HEK293T (cell line): Measurements from ENCODE around the gene CTXN3.

Experiments used
- CTCF ChIA-PET: fragments of 350-600 bp; formaldehyde crosslinking; extraction: SDS; loops from one replicate; lab custom pipeline; 2021; ENCODE audit warnings: antibody characterized with exemption, inconsistent platforms; lab: Yijun Ruan, JAX
- POLR2A ChIA-PET: fragments of 350-600 bp; formaldehyde crosslinking; extraction: SDS; loops from one replicate; lab custom pipeline; 2020; ENCODE audit warnings: antibody characterized with exemption, inconsistent platforms; lab: Yijun Ruan, JAX
- DNase-seq: peaks from one replicate; pipeline ENCODE4 v3.0.0; 2012; ENCODE audit warnings: mixed read lengths; ENCODE audit errors: extremely low spot score
- ARNT ChIP-seq: fragments of 450-650 bp; IDR thresholded peaks from 2 replicates; pipeline ENCODE4 v1.6.1; 2017; ENCODE audit warnings: mild to moderate bottlenecking
- BHLHE40 ChIP-seq: fragments of 450-650 bp; IDR thresholded peaks from 2 replicates; pipeline ENCODE4 v1.6.1; 2016; ENCODE audit warnings: mild to moderate bottlenecking, moderate library complexity, borderline replicate concordance
- CTBP1 ChIP-seq: fragments of 450-650 bp; IDR thresholded peaks from 2 replicates; pipeline ENCODE4 v1.6.1; 2016; ENCODE audit warnings: borderline replicate concordance
- ELF4 ChIP-seq: fragments of 450-650 bp; IDR thresholded peaks from 2 replicates; pipeline ENCODE4 v1.6.1; 2017; ENCODE audit warnings: antibody characterized with exemption
- FOXA1 ChIP-seq: fragments of 450-650 bp; IDR thresholded peaks from 2 replicates; pipeline ENCODE4 v1.6.1; 2016; ENCODE audit warnings: mild to moderate bottlenecking
- FOXK2 ChIP-seq: fragments of 450-650 bp; IDR thresholded peaks from 2 replicates; pipeline ENCODE4 v1.6.1; 2016; ENCODE audit warnings: mild to moderate bottlenecking
- FOXM1 ChIP-seq: fragments of 450-650 bp; IDR thresholded peaks from 2 replicates; pipeline ENCODE4 v1.6.1; 2017; ENCODE audit warnings: mild to moderate bottlenecking, borderline replicate concordance
- HDGF ChIP-seq: fragments of 450-650 bp; IDR thresholded peaks from 2 replicates; pipeline ENCODE4 v1.6.1; 2017; ENCODE audit warnings: antibody characterized with exemption, borderline replicate concordance
- L3MBTL2 ChIP-seq: fragments of 450-650 bp; conservative IDR thresholded peaks from 2 replicates; pipeline ENCODE4 v1.6.1; 2016; ENCODE audit warnings: mild to moderate bottlenecking
- LEF1 ChIP-seq: fragments of 450-650 bp; IDR thresholded peaks from 2 replicates; pipeline ENCODE4 v1.6.1; 2017; ENCODE audit warnings: mild to moderate bottlenecking, borderline replicate concordance
- NFRKB ChIP-seq: fragments of 450-650 bp; IDR thresholded peaks from 2 replicates; pipeline ENCODE4 v1.6.1; 2016; ENCODE audit warnings: mild to moderate bottlenecking, moderate library complexity
- SP1 ChIP-seq: fragments of 450-650 bp; IDR thresholded peaks from 2 replicates; pipeline ENCODE4 v1.6.1; 2017
- SUZ12 ChIP-seq: fragments of 450-650 bp; IDR thresholded peaks from 2 replicates; pipeline ENCODE4 v1.6.1; 2016; ENCODE audit warnings: mild to moderate bottlenecking
- TARDBP ChIP-seq: fragments of 450-650 bp; IDR thresholded peaks from 2 replicates; pipeline ENCODE4 v1.6.1; 2016
- ZNF384 ChIP-seq: fragments of 450-650 bp; IDR thresholded peaks from 2 replicates; pipeline ENCODE4 v1.6.1; 2016
- TF ChIP-seq, protein P1 (sequence below): fragments of 450-650 bp; IDR thresholded peaks from 2 replicates; pipeline ENCODE4 v1.6.1; 2016

CTXN3 gene

DNA sequence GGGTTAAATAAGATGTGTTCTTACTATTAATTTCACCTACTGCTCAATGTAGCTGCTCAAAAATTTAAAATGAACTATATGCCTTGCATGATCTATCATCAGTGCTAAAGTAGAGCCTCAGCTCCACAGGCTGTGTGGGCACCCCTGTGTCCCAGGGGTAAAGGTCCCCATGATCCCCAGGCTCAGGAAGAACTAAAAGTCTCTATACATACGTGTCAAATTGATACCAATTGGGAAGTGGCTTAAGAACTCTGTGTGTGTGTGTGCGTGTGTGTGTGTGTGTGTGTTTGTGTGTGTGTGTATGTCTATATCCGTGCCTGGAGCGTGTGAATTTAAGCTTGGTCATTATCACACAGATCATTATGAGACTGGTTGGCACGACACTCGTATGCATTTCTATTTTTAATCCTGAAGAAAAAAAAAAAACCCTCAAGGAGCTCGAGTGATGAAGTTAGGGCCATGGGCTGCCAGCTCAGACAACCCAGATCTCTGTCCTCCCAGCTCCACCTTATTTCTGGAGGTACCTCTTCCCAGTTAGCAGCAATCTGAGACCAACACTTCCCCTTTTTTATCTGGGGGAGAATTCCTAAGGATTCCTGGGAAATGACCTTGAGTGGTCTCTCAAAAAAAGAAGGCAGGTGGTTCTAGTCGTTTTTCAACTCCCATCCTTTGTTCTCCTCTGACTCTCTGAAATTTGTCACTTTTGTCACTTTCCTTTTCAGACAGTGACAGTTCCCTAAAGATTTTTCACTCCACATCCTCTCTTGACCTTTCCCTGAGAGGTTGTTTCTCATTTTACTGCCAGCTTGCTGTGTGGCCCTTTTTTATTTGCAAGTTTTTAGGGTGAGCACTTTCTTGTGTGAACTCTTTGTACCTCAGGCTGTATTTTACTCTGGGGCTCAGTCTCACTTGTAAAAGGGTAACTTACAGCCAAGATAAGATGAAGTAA, 45.7 kb upstream of the CTXN3 start:
- CTCF ChIA-PET: interaction anchor here (1.2 kb wide), 1 partner anchor 19 kb away, joined by 3 read pairs; no protein-coding TSS in a partner anchor
- no peak for DNase-seq
- TF ChIP-seq, protein P1, sequence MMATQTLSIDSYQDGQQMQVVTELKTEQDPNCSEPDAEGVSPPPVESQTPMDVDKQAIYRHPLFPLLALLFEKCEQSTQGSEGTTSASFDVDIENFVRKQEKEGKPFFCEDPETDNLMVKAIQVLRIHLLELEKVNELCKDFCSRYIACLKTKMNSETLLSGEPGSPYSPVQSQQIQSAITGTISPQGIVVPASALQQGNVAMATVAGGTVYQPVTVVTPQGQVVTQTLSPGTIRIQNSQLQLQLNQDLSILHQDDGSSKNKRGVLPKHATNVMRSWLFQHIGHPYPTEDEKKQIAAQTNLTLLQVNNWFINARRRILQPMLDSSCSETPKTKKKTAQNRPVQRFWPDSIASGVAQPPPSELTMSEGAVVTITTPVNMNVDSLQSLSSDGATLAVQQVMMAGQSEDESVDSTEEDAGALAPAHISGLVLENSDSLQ: no peak
- TF ChIP-seq ARNT: no peak
- no peak for TF ChIP-seq FOXA1
- TF ChIP-seq BHLHE40: no peak
- no peak for TF ChIP-seq FOXK2
- no peak for TF ChIP-seq NFRKB
- TF ChIP-seq SP1: no peak
- no peak for TF ChIP-seq ELF4
- TF ChIP-seq L3MBTL2: no peak
- TF ChIP-seq FOXM1: no peak
- TF ChIP-seq TARDBP: no peak
- TF ChIP-seq CTBP1: no peak
- POLR2A ChIA-PET: interaction anchor here (0.6 kb wide), 1 partner anchor 34 kb away, joined by 3 read pairs; no protein-coding TSS in a partner anchor

DNA sequence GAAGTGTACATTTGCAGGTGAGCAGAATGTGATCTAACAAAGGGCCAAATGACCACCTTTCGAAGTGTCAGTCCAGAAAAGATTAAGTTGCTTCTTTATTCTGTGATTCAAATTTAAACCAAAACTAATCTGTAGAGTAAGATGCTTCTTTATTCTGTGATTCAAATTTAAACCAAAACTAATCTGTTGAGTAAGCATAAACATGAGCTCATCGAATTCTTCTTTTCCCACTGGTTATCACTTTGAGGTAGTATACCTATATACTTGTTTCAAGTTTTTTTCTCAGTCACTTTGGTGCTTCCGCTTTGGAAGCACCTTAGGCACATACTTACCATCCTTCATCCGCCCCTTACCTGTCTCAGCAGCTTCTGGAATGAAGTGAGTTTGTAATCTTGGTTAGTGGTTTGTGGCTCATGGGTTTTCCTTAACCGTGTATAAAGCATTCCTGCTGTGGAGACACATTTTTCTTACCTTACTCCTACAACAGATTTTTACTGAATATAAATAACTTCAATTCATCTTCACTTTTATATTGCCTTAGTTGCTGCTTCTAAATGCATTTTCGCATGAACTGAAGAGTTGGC, 40.7 kb upstream of the CTXN3 start:
- no peak for DNase-seq
- ChIA-PET POLR2A (no interaction called here), CTCF (no interaction called here)

DNA sequence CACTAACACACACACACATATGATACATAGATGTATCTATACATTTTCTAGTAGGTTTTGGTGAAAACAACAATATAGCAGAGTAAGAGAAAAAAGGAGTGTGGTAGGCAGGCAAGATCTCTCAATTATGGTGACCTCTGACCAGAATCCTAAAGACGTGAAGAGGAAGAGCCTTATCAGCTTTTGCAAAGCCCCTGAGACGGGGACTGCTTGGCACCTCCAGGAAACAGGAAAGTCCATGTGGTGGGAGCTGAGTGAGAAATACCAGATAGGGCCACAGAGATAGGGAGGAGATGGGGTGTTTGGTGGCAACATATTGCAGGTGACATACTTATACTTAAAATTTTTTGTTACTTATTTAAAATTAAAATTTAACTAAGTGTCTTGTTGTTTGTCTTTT, 39.9 kb upstream of the CTXN3 start:
- CTCF ChIA-PET: interaction anchor here (0.6 kb wide), 1 partner anchor 45 kb away, joined by 3 read pairs; no protein-coding TSS in a partner anchor
- no peak for DNase-seq
- POLR2A ChIA-PET: no interaction called here
- TF ChIP-seq BHLHE40: no peak
- TF ChIP-seq SUZ12: no peak
- TF ChIP-seq SP1: no peak
- no peak for TF ChIP-seq ELF4
- TF ChIP-seq ZNF384: no peak
- TF ChIP-seq, protein P1: no peak

More for the DNA sequence above, 40.7 kb upstream of the CTXN3 start:
- TF ChIP-seq NFRKB: no peak
- TF ChIP-seq HDGF: no peak
- TF ChIP-seq BHLHE40: no peak

DNA sequence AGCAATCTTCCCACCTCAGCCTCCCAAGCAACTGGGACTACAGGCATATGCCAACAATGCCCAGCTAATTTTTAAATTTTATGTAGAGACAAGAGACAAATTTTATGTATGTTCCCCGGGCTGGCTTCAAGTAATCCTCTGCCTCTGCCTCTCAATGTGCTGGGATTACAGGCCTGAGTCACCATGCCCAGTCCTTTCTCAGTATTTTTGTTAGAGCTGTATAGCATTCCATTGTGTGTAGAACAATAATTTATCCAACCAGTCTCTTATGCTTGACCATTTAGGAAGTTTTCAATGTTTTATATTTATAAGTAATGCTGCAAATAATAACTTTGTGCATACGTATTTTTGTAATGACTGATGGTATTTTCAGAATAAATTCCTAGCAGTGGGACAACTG, 38.9 kb upstream of the CTXN3 start:
- ChIA-PET CTCF (no interaction called here), POLR2A (no interaction called here)
- DNase-seq: no peak
- TF ChIP-seq LEF1: no peak
- TF ChIP-seq ARNT: no peak
- TF ChIP-seq ELF4: no peak
- no peak for TF ChIP-seq ZNF384
- TF ChIP-seq FOXA1: no peak
- TF ChIP-seq CTBP1: no peak
- no peak for TF ChIP-seq HDGF
- TF ChIP-seq SUZ12: no peak
- TF ChIP-seq L3MBTL2: no peak
- TF ChIP-seq BHLHE40: no peak
- TF ChIP-seq NFRKB: no peak
- TF ChIP-seq FOXM1: no peak
- TF ChIP-seq FOXK2: no peak
- no peak for TF ChIP-seq SP1
- no peak for TF ChIP-seq TARDBP
- TF ChIP-seq, protein P1: no peak

DNA sequence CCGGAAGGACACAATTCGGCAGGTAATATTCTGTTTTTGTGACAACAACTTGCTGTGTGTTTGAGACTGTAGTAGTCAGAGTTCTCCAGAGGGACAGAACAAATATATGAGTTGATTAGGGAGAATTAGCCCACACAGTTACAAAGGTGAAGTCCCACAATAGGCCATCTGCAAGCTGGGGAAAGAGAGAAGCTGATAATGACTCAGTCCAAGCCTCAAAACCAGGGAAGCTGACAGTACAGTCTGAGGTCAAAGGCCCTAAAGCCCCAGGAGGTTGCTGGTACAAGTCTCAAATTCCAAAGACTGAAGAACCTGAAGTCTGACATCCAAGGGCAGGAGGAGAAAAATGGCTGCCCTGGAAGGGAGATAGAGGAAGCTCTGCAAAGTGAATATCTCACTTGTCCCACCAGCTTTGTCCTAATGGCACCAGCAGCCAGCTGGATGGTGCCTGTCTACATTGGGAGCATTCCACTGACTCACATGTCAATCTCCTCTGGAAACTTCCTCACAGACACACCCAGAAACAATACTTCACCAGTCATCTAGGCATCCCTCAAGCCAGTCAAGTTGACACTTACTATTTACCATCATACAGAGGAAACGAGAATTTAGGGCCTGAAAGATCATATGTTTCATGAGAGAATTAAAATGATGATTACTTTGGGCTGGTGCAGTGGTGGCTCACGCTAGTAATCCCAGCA, 36.3 kb upstream of the CTXN3 start:
- POLR2A ChIA-PET: no interaction called here
- TF ChIP-seq ELF4: no peak
- no peak for TF ChIP-seq ZNF384
- no peak for TF ChIP-seq NFRKB
- no peak for TF ChIP-seq CTBP1
- no peak for TF ChIP-seq SUZ12
- TF ChIP-seq, protein P1: no peak
- TF ChIP-seq TARDBP: no peak

More for the DNA sequence above, 36.3 kb upstream of the CTXN3 start:
- DNase-seq: no peak
- CTCF ChIA-PET: no interaction called here
